ENCODE measurements around the gene LGR4.

- no peak for TF ChIP-seq CTCF (IDR thresholded peaks at IDR 0.05 in 2 of 3, conservative IDR thresholded peaks at IDR 0.05 in 1 of 3; ENCODE audit: borderline replicate concordance in 1 of 3, insufficient read depth in 1 of 3, low read depth in 2 of 3, low read length in 2 of 3)
- TF ChIP-seq RAD21 (IDR thresholded peaks at IDR 0.05; ENCODE audit: low read depth) = no peak
- TF ChIP-seq POLR2AphosphoS5 (IDR thresholded peaks at IDR 0.05; ENCODE audit: low read depth, low read length) = no peak
- TF ChIP-seq ZFX (IDR thresholded peaks at IDR 0.05) = no peak
Measured at GRCh38 chr11:27388869-27389268, 83.7 kb downstream of the LGR4 start.
